HG03558 (cell line): ENCODE results near the gene TMEM184A.
"Not testable (repeated sequence)": the region's sequence is repeated elsewhere in the genome, so short reads cannot be mapped to it uniquely, and the experiment has no call there.

Experiments used
- ATAC-seq: cut with Tn5 transposase; IDR thresholded peaks from one replicate; pipeline ENCODE4 v1.9.1; 2021; ENCODE audit warnings: moderate number of reproducible peaks; ENCODE audit not compliant: unreplicated experiment; ENCODE audit errors: extremely low read depth

TMEM184A gene

GRCh38 chr7:1531263-1531978, 24.6 kb downstream of the TMEM184A start:
- ATAC-seq: no peak

- ATAC-seq: no peak
Measured at GRCh38 chr7:1530946-1531262, 25.1 kb downstream of the TMEM184A start.

DNA sequence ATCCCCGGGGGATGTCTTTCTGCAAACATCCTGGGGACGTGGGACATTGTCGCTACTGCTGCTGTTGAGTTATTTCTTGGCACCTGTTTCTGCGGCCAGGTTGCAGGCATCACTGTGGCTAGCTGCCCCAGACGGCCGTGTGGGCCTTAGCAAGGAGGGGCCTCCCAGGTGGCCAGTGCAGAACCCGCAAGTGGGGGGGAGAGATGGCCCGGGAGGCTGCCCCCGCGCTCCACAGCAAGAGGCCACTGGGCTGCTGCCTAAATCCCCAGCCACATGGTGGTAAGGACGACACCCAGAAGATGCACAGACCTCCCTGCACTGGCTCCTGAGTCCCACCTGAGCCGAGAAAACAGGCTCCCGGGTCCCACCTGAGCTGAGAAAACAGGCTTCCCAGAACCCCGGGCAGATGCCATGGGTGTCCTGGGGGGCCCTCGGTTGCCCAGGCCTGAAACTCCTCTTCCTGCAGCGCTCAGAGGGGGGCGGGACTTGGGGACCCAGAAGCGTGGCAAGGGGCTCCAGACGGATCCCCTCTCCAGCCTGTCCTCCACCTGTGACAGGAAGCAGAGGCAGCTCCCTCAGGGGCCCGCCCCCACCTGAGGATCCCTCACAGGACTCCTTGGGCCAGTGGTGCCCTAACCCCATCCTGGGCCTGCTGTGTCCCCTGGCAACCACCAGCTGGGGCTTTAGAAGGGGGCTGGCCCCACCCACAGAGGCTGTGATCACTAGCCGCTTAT, 26.5 kb downstream of the TMEM184A start:
- ATAC-seq: no peak

DNA sequence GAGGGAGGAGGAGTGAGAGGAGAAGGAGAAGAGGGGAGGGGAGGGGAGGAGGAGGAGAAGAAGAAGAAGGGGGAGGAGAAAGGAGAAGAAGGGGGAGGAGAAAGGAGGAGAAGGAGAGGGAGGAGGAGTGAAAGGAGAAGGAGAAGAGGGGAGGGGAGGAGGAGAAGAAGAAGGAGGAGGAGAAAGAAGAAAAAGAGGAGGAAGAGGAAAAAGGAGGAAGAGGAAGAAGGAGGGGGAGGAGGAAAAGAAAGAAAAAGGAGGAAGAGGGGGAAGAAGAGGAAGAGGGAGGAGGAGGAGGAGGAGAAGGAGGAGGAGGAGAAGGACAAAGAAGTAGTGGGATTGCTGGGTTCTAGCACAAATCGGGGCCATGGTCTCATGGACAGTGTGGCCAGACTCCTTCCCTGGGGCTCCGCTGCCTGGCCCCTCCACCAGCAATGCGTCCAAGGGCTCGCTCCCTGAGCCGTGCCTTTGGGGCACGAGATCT, 29.7 kb downstream of the TMEM184A start:
- ATAC-seq: no peak

DNA sequence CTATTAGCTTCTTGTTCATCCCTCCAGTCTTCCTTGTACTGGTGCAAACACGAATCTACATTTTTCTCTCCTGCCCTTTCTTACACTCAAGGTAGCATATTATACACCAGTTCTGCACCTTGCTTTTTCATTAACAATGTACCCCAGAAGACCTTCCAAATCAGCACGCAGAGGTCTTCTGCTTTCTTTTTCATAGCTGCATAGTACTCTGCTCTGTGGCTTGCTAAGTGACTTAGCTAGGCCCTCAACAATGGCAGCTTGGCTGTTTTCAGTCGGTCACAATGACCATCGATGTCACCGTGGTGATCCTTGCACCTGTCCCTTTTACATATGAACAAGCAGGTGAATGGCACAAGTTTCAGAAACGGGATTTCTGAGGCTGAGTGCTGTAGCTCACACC, 30.6 kb downstream of the TMEM184A start:
- no peak for ATAC-seq

DNA sequence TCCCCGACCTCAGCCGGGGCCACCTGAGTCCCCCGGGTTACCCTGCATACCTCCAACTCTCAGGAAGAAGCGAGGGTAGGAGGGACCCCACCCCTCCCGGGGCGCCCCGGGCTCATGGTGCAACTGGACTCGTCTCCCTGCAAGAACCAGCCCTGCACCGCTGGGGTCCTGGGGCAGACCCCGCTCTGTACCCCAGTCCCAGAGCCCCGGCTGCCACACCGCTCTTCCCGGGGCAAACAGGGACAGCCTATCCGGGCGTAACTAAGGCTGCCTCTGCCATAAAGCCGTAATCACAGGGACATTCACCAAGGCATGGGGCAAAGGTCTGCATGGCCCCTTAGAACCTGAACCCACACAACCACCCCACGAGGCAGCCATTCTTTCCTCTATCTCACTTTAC, 32.2 kb downstream of the TMEM184A start:
- no peak for ATAC-seq

DNA sequence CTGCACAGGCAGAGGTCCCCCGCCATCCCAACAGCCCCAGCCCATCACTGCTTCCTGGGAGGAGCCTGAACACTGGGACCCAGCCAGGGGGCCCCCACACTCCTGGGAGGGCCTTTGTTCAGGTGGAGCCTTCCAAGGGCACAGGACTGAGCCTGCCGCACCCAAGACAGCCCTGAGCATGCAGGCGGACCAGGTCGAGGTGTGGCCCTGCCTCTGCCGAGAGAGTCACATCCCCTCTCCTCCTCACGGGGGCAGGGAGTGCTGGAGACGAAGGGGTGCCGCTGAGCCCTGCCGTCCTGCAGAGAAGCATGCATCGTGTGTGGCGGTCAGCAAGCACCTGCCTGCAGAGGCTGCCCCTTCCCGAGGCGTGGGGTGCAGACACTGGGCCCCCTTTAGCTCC, 32.8 kb downstream of the TMEM184A start:
- ATAC-seq: no peak

DNA sequence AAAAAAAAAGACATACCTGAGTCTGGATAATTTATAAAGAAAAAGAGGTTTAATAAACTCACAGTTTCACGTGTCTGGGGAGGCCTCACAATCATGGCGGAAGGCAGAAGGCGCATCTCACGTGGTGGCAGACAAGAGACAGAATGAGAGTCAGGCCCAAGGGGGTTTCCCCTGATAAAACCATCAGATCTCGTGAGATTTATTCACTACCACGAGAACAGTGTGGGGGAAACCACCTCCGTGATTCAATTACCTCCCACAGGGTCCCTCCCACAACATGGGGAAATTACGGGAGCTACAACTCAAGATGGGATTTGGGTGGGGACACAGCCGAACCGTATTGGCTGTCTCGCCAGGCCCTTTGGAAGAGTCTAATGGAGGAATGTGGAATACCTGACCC, 34.5 kb downstream of the TMEM184A start:
- ATAC-seq: no peak

- no peak for ATAC-seq
Measured at GRCh38 chr7:1520539-1521234, 35.3 kb downstream of the TMEM184A start.

DNA sequence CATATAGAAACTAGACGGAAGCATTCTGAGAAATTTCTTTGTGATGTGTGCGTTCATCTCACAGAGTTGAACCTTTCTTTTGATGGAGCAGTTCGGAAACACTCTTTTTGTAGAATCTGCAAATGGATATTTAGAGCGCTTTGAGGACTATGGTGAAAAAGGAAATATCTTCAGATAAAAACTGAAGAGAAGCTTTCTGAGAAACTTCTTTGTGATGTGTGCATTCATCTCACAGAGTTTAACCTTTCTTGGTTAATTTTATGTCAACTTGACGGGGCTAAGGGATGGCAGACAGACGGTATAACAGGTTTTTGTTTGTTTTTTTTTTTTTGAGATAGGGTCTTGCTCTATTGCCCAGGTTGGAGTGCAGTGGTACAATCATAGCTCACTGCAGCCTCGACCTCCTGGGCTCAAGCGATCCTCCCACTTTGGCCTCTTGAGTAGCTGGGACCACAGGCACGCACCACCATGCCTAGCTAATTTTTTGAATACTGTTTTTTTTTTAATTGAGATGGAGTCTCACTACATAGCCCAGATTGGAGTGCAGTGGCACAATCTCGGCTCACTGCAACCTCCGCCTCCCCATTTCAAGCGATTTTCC, 36.6 kb downstream of the TMEM184A start:
- not testable (repeated sequence) for ATAC-seq

GRCh38 chr7:1516586-1517251, 39.3 kb downstream of the TMEM184A start:
- no peak for ATAC-seq

DNA sequence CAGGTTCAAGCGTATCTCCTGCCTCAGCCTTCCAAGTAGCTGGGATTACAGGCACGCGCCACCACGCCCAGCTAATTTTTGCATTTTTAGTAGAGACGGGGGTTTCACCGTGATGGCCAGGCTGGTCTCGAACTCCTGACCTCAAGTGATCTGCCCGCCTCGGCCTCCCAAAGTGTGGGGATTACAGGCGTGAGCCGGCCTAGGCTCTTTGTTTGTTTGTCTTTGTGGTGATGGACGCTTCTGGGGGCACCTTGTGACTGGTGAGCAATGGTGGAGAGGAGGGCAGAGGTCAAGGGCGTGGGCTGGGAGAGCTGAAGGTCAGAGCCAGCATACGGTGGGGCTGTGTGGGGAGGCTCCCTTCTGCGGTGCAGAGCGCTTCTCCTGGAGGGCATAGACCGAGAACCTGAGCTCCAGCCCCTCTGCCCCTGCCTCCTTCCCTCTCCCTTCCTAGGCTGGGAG, 40.5 kb downstream of the TMEM184A start:
- ATAC-seq: not testable (repeated sequence)

- no peak for ATAC-seq
Measured at GRCh38 chr7:1514995-1515401, 41.0 kb downstream of the TMEM184A start.

DNA sequence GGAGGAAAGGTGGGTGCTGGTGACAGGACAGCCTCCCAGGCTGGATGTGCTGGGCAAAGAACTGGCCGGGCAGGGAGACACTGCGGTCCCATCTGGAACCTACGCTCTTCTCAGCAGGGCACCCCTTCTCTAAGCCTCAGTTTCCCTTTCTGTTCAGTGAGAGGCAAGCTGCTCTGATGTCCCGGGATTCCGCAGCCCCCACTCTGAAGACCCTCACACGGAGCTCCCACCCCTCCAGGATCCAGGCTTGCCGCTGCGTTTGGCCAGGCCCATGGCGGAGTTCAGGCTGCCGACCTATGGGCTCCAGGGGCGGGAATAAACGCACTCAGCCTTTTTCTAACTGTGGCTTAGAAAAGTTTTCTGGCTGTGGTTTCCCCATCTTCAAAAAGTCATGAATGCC, 41.6 kb downstream of the TMEM184A start:
- ATAC-seq: no peak

GRCh38 chr7:1513657-1514095, 42.3 kb downstream of the TMEM184A start:
- ATAC-seq: no peak

GRCh38 chr7:1512781-1513656, 43.0 kb downstream of the TMEM184A start:
- no peak for ATAC-seq

DNA sequence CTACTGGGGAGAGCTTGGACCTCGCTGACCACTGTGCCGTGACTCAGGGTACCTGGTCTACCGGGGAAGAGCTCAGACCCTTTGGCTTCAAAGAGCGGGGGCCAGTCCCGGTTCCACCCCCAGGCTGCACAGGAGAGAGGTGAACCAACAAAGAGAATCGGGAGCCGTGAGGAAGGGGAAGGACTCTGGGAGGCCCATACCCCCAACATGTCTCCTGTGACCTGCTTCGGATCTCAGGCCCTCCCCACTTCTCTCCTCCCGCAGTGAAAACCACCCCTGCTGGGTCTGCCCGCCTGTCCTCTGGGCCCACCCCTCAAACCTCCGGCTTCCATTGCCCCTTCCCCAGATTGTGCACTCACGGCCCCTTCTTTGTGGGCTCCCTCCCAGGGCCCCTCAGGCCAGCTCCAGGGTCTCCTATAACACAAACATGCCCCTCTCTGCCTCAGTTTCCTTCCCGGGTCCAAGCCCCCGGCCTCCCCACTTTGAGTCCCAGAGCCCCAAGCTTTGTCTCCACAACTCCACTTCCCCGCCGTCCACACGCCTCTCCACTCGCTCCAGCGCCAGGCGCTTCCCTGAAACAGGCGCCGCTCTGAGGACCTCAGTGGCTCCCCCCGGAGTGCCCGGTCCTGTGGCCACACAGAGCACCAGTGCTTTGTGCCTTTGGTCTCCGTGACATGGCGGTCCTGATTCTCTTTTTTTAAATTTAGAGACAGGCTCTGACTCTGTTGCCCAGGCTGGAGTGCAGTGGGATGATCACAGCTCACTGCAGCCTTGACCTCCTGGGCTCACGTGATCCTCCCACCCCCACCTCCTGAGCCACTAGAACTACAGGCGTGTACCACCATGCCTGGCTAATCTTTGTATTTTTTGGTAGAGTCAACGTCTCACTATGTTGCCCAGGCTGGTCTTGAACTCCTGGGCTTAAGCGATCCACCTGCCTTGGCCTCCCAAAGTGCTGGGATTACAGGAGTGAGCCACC, 44.3 kb downstream of the TMEM184A start:
- no peak for ATAC-seq

- ATAC-seq: no peak
Measured at GRCh38 chr7:1510780-1511154, 45.2 kb downstream of the TMEM184A start.
